HepG2 (cell line): ENCODE data around the gene STARD8. TPM values are rescaled to one million over a fixed set of nuclear protein-coding genes. Genes with fewer than 3 reads are reported as not detected.

Experiments
- ATAC-seq: fragments of 200-7000 bp; cut with Tn5 transposase; 3 replicates; pipeline ENCODE4 v1.9.1; 2020; ENCODE audit warnings: mild to moderate bottlenecking, moderate library complexity
- BruUV-seq: library from RNA; stranded (reverse); fragments of 400-500 nt; replicated peaks from 2 replicates; lab custom pipeline; 2021; lab: Mats Ljungman, UMichigan
- CTCF ChIA-PET: fragments of 300-600 bp; formaldehyde crosslinking; extraction: SDS; loops from one replicate; lab custom pipeline; 2021; ENCODE audit warnings: low total read pairs, inconsistent platforms, low intra/inter-chr PET ratio; lab: Yijun Ruan, JAX
- POLR2A ChIA-PET: fragments of 350-600 bp; sonication (Branson Sonifier 250); formaldehyde crosslinking; loops from one replicate; lab custom pipeline; 2020; ENCODE audit warnings: antibody characterized with exemption, inconsistent platforms; lab: Yijun Ruan, JAX
- DNase-seq: peaks from one replicate; pipeline ENCODE4 v3.0.0-alpha.2; 2015; ENCODE audit warnings: low spot score
- FAIRE-seq: peaks from 3 replicates; lab custom pipeline; 2011; peaks lifted over from hg19 to GRCh38; lab: Jason Lieb, UNC
- H2AFZ ChIP-seq: one replicate; pipeline ENCODE4 v1.6.1; 2011; ENCODE audit warnings: low read length, inconsistent platforms
- H3K27ac ChIP-seq: fragments of 300-600 bp; 3 replicates; pipeline ENCODE4 v1.8.0; 2011; ENCODE audit warnings: mixed run types, mild to moderate bottlenecking, mixed read lengths, low read length, inconsistent platforms; ENCODE audit not compliant: insufficient read depth; ENCODE audit errors: extremely low read length
- H3K27me3 ChIP-seq, 2 experiments: fragments of 200-600 bp in 1 of 2; 2 replicates in 1 of 2; 3 replicates in 1 of 2; pipeline versions ENCODE4 v1.6.0 to v1.8.0; 2011; ENCODE audit warnings: low read length in 2 of 2, mild to moderate bottlenecking in 2 of 2, moderate library complexity in 2 of 2, inconsistent platforms in 1 of 2; ENCODE audit not compliant: insufficient read depth in 2 of 2, control insufficient read depth in 1 of 2
- H3K36me3 ChIP-seq, 2 experiments: fragments of 200-600 bp in 1 of 2; replicated peaks in 1 of 2; 2 replicates in 1 of 2; 3 replicates in 1 of 2; pipeline versions ENCODE4 v1.5.1 to v1.8.0; 2011; ENCODE audit warnings: low read length in 2 of 2, inconsistent platforms in 1 of 2; ENCODE audit not compliant: insufficient read depth in 2 of 2, control insufficient read depth in 1 of 2
- H3K4me1 ChIP-seq: 2 replicates; pipeline ENCODE4 v1.5.1; 2012; ENCODE audit warnings: low read length, inconsistent platforms; ENCODE audit not compliant: insufficient read depth
- H3K4me2 ChIP-seq: 2 replicates; pipeline ENCODE4 v1.6.0; 2011; ENCODE audit warnings: low read depth, low read length, inconsistent platforms
- H3K4me3 ChIP-seq, 3 experiments: fragments of 200-600 bp in 1 of 3; sonication (generic), shearing (Covaris generic) in 1 of 3; replicated peaks in 1 of 3; 2 replicates each; pipeline ENCODE4 v1.5.1; 2011 to 2016; ENCODE audit warnings: low read length in 3 of 3, inconsistent platforms in 2 of 3, low read depth in 2 of 3, mild to moderate bottlenecking in 2 of 3, control low read depth in 1 of 3, mixed read lengths in 1 of 3; ENCODE audit not compliant: insufficient read depth in 1 of 3
- H3K79me2 ChIP-seq: one replicate; pipeline ENCODE4 v1.6.1; 2011; ENCODE audit warnings: low read length, inconsistent platforms; ENCODE audit not compliant: insufficient read depth
- H3K9ac ChIP-seq: 2 replicates; pipeline ENCODE4 v1.6.0; 2011; ENCODE audit warnings: mild to moderate bottlenecking, low read depth, low read length, inconsistent platforms; ENCODE audit not compliant: insufficient read depth
- H3K9me3 ChIP-seq: 2 replicates; pipeline ENCODE4 v1.5.1; 2012; ENCODE audit warnings: mild to moderate bottlenecking, low read length
- H4K20me1 ChIP-seq: 2 replicates; pipeline ENCODE4 v1.6.0; 2011; ENCODE audit warnings: inconsistent platforms, mild to moderate bottlenecking, low read length, moderate library complexity; ENCODE audit not compliant: insufficient read depth
- ARID5B ChIP-seq: IDR thresholded peaks from 2 replicates; pipeline ENCODE4 v1.4.0; 2020; ENCODE audit warnings: mild to moderate bottlenecking, missing genetic modification reagents
- CEBPB ChIP-seq: IDR thresholded peaks from 2 replicates; pipeline ENCODE4 v1.6.1; 2011; ENCODE audit warnings: low read depth, low read length, improper control_type of control experiment, borderline replicate concordance
- ETV6 ChIP-seq: sonication (generic); formaldehyde crosslinking; conservative IDR thresholded peaks from 2 replicates; pipeline ENCODE4 v1.4.0; 2020; ENCODE audit warnings: missing genetic modification reagents
- EZH2 ChIP-seq: conservative IDR thresholded peaks from 2 replicates; pipeline ENCODE4 v1.6.1; 2012; ENCODE audit warnings: mild to moderate bottlenecking, low read depth, low read length, moderate library complexity
- HINFP ChIP-seq: sonication (generic); formaldehyde crosslinking; IDR thresholded peaks from 2 replicates; pipeline ENCODE4 v1.4.0; 2020; ENCODE audit warnings: low read depth, mild to moderate bottlenecking, missing genetic modification reagents
- HNF4A ChIP-seq: sonication (generic); formaldehyde crosslinking; IDR thresholded peaks from 2 replicates; pipeline ENCODE4 v1.4.0; 2020; ENCODE audit warnings: missing genetic modification reagents
- HOXD1 ChIP-seq: sonication (generic); formaldehyde crosslinking; IDR thresholded peaks from 2 replicates; pipeline ENCODE4 v1.5.0; 2020; ENCODE audit warnings: missing genetic modification reagents
- LCORL ChIP-seq, 2 experiments: fragments of 450-650 bp in 1 of 2; sonication (generic) in 1 of 2; formaldehyde crosslinking in 1 of 2; IDR thresholded peaks; 2 replicates each; pipeline versions ENCODE4 v1.5.0 to v1.6.1; 2017 to 2020; ENCODE audit warnings: antibody characterized with exemption in 1 of 2, missing genetic modification reagents in 1 of 2
- NR1H2 ChIP-seq: sonication (generic); formaldehyde crosslinking; IDR thresholded peaks from 2 replicates; pipeline ENCODE4 v1.8.1; 2022; ENCODE audit warnings: low read depth, missing genetic modification reagents, borderline replicate concordance
- PATZ1 ChIP-seq: sonication (generic); formaldehyde crosslinking; IDR thresholded peaks from 2 replicates; pipeline ENCODE4 v1.4.0; 2020; ENCODE audit warnings: missing genetic modification reagents
- SOX5 ChIP-seq: IDR thresholded peaks from 2 replicates; pipeline ENCODE4 v1.6.1; 2016; ENCODE audit warnings: borderline replicate concordance
- UBTF ChIP-seq: sonication (generic); formaldehyde crosslinking; IDR thresholded peaks from 2 replicates; pipeline ENCODE4 v1.4.0; 2020; ENCODE audit warnings: mild to moderate bottlenecking, missing genetic modification reagents
- ZNF280B ChIP-seq: sonication (generic); formaldehyde crosslinking; IDR thresholded peaks from 2 replicates; pipeline ENCODE4 v1.5.0; 2020; ENCODE audit warnings: missing genetic modification reagents, mild to moderate bottlenecking, borderline replicate concordance
- WGBS: methylation state at CpG from one replicate; pipeline ENCODE4 v1.1.6; 2017; ENCODE audit warnings: low lambda C conversion rate; 5-methylcytosine and 5-hydroxymethylcytosine counted together
- in situ Hi-C: cut with HindIII; loops from 2 replicates; pipeline ENCODE4 v1.10.0; 2017; ENCODE audit warnings: low pct_unique_long_range_greater_than_20kb; ENCODE audit not compliant: extremely low pct_ligation_motif_present
- intact Hi-C: fragments of 100-400 bp; cut with micrococcal nuclease; formaldehyde crosslinking; loops from one replicate; pipeline ENCODE4 v1.10.0; 2022; ENCODE audit not compliant: unreplicated experiment
- polyA plus RNA-seq, 8 experiments: library from polyadenylated mRNA; depleted of rRNA in 3 of 8; stranded (reverse) in 7 of 8; unstranded in 1 of 8; fragments of >200 nt; fragmentation: Illumina TruSeq in 4 of 8; extraction: Trizol in 4 of 8; gene quantifications; 2 replicates each; pipeline versions ENCODE4 v1.2.1 to v1.2.3, GENCODE V29; 2011 to 2016; ENCODE audit warnings: low read depth in 4 of 8, missing spikeins in 1 of 8, mixed read lengths in 1 of 8; ENCODE audit not compliant: insufficient read depth in 1 of 8
- total RNA-seq, 5 experiments: library from RNA; depleted of rRNA; stranded (reverse); fragments of >200 nt; fragmentation: Illumina TruSeq; extraction: Trizol; gene quantifications; 2 replicates each; pipeline ENCODE4 v1.2.3, GENCODE V29; 2016; ENCODE audit warnings: low read depth in 1 of 5

STARD8 gene
- total and polyA plus RNA-seq, 2 of the 13 experiments (the other 11 are each of a cell fraction or from before 2014, with no cell fraction given): 0.02 to 0.09 TPM

- ChIA-PET POLR2A (no interaction called here), CTCF (no interaction called here)
- Histone ChIP-seq H2AFZ (no peak overlapping the region), H3K4me2 (no peak overlapping the region), H3K9me3 (no peaks in the 10 kb centered on the region), H3K4me1 (peaks cover 12% of the 10 kb centered on the region), H3K4me3 (no peak overlapping the region), H3K27me3 (no peaks in the 10 kb centered on the region), H3K79me2 (no peaks in the 10 kb centered on the region), H3K9ac (no peak overlapping the region), H4K20me1 (no peaks in the 10 kb centered on the region), H3K36me3 (no peaks in the 10 kb centered on the region), H3K27ac (no peak overlapping the region)
- WGBS: no CpG with 5 or more reads among the region's 2 CpGs
- FAIRE-seq: no peak
- peak; percentile 38 for DNase-seq
- peak; percentile 79 for ATAC-seq
- BruUV-seq: no TSS peak
- in situ Hi-C loops (no loop called here), intact Hi-C loops (no loop called here)
- TF ChIP-seq SOX5: peak; percentile 70
- TF ChIP-seq UBTF (CRISPR knock-in tag): no peak
- TF ChIP-seq CEBPB: no peak
- no peak for TF ChIP-seq ETV6
- TF ChIP-seq LCORL (IDR thresholded peaks at IDR 0.05): no peak
- TF ChIP-seq LCORL (CRISPR knock-in tag; IDR thresholded peaks at IDR 0.05): no peak
- TF ChIP-seq HINFP (CRISPR knock-in tag): no peak
- peak; percentile 60; the same call in 1 of the 2 replicates for TF ChIP-seq ARID5B (CRISPR knock-in tag)
- no peak for TF ChIP-seq EZH2
- peak; percentile 42; the same call in 1 of the 2 replicates for TF ChIP-seq PATZ1
- no peak for TF ChIP-seq NR1H2
- no peak for TF ChIP-seq HOXD1 (CRISPR knock-in tag)
- peak; percentile 51 for TF ChIP-seq HNF4A (CRISPR knock-in tag)
- no peak for TF ChIP-seq ZNF280B (CRISPR knock-in tag)
These were observed 103.9 kb downstream of the STARD8 start for GRCh38 chrX:68751372-68751771.
